ENCODE data around the gene SSRP1. TPM values are rescaled to one million over a fixed set of nuclear protein-coding genes. Genes with fewer than 3 reads are reported as not detected.

The SSRP1 gene
- total and polyA plus RNA-seq, 9 of the 15 experiments (the other 6 are each of a cell fraction or from before 2014, with no cell fraction given): 91.1 to 416 (median 245) TPM

DNA sequence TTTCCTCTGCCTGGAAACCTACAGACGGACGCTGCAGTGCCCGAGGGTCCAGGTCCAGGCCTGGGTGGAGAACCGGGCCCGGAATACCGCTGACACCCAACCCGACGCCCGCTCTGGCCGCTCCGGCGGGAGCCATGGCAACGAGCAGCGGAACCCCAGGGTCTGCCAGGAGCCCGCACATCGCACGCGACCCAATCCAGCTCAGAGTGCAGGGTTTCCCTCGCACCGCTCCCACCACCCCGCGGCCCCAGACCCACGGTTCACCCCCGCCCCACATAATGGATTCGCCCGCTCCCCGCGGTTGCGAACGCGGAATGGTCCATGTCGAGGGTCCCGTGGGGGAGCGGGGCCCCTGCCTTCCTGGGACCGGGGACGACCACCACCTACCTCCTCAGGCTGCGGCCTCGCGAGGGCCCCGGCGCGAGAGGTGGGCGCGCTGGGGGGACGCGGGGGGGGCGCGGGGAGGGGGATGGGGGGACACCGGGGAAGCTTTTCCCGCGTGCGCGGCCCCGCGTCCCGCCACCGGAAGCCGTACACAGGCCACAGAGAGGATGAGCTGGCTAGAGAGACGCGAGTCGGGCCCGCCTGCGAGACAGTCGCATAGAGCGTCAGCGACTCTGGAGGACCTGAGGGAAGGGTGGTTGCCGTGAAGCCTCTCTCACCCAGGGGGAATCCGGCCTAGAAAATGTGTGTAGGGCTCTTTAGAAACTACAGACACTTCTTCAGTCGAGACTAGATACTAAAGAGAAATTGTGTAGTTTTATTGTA lies at the start of gene SSRP1 (continued):
- TF ChIP-seq, protein P1, sequence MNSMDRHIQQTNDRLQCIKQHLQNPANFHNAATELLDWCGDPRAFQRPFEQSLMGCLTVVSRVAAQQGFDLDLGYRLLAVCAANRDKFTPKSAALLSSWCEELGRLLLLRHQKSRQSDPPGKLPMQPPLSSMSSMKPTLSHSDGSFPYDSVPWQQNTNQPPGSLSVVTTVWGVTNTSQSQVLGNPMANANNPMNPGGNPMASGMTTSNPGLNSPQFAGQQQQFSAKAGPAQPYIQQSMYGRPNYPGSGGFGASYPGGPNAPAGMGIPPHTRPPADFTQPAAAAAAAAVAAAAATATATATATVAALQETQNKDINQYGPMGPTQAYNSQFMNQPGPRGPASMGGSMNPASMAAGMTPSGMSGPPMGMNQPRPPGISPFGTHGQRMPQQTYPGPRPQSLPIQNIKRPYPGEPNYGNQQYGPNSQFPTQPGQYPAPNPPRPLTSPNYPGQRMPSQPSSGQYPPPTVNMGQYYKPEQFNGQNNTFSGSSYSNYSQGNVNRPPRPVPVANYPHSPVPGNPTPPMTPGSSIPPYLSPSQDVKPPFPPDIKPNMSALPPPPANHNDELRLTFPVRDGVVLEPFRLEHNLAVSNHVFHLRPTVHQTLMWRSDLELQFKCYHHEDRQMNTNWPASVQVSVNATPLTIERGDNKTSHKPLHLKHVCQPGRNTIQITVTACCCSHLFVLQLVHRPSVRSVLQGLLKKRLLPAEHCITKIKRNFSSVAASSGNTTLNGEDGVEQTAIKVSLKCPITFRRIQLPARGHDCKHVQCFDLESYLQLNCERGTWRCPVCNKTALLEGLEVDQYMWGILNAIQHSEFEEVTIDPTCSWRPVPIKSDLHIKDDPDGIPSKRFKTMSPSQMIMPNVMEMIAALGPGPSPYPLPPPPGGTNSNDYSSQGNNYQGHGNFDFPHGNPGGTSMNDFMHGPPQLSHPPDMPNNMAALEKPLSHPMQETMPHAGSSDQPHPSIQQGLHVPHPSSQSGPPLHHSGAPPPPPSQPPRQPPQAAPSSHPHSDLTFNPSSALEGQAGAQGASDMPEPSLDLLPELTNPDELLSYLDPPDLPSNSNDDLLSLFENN (IDR thresholded peaks at IDR 0.05; ENCODE audit: low read depth in 2 of 2, low read length in 2 of 2): peak in 1 of 2 experiments; percentile 68; a peak in 1 of 4 replicates
- TF ChIP-seq, protein P2, sequence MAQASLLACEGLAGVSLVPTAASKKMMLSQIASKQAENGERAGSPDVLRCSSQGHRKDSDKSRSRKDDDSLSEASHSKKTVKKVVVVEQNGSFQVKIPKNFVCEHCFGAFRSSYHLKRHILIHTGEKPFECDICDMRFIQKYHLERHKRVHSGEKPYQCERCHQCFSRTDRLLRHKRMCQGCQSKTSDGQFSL (CRISPR knock-in tag; IDR thresholded peaks at IDR 0.05): peak; percentile 92
- TF ChIP-seq, protein P2 (tag; IDR thresholded peaks at IDR 0.05): peak in 1 of 2 experiments; percentile 87; a peak in 2 of 4 replicates
- TF ChIP-seq ZNF707 (CRISPR knock-in tag; conservative IDR thresholded peaks at IDR 0.05) (no peak), RFX5 (IDR thresholded peaks at IDR 0.05; ENCODE audit: low read depth, low read length) (no peak), RAD21 (CRISPR knock-in tag; conservative IDR thresholded peaks at IDR 0.05 in 1 of 2, IDR thresholded peaks at IDR 0.05 in 1 of 2) (no peak), TGIF2 (CRISPR knock-in tag; IDR thresholded peaks at IDR 0.05) (no peak), HNRNPK (IDR thresholded peaks at IDR 0.05; ENCODE audit: low read depth, low read length, poor library complexity, severe bottlenecking) (no peak), JUND (IDR thresholded peaks at IDR 0.05; ENCODE audit: borderline replicate concordance, low read depth, low read length) (peak; percentile 56; the same call in 1 of the 2 replicates), JUND (tag; IDR thresholded peaks at IDR 0.05; ENCODE audit: borderline replicate concordance, low read depth, low read length) (no peak), POLR2B (IDR thresholded peaks at IDR 0.05; ENCODE audit: low read depth, partially characterized antibody) (peak; percentile 26), LEF1 (IDR thresholded peaks at IDR 0.05) (no peak), LARP7 (IDR thresholded peaks at IDR 0.05) (no peak)
- TF ChIP-seq, protein P3, sequence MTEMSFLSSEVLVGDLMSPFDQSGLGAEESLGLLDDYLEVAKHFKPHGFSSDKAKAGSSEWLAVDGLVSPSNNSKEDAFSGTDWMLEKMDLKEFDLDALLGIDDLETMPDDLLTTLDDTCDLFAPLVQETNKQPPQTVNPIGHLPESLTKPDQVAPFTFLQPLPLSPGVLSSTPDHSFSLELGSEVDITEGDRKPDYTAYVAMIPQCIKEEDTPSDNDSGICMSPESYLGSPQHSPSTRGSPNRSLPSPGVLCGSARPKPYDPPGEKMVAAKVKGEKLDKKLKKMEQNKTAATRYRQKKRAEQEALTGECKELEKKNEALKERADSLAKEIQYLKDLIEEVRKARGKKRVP (CRISPR knock-in tag; IDR thresholded peaks at IDR 0.05): no peak
- TF ChIP-seq, protein P4, sequence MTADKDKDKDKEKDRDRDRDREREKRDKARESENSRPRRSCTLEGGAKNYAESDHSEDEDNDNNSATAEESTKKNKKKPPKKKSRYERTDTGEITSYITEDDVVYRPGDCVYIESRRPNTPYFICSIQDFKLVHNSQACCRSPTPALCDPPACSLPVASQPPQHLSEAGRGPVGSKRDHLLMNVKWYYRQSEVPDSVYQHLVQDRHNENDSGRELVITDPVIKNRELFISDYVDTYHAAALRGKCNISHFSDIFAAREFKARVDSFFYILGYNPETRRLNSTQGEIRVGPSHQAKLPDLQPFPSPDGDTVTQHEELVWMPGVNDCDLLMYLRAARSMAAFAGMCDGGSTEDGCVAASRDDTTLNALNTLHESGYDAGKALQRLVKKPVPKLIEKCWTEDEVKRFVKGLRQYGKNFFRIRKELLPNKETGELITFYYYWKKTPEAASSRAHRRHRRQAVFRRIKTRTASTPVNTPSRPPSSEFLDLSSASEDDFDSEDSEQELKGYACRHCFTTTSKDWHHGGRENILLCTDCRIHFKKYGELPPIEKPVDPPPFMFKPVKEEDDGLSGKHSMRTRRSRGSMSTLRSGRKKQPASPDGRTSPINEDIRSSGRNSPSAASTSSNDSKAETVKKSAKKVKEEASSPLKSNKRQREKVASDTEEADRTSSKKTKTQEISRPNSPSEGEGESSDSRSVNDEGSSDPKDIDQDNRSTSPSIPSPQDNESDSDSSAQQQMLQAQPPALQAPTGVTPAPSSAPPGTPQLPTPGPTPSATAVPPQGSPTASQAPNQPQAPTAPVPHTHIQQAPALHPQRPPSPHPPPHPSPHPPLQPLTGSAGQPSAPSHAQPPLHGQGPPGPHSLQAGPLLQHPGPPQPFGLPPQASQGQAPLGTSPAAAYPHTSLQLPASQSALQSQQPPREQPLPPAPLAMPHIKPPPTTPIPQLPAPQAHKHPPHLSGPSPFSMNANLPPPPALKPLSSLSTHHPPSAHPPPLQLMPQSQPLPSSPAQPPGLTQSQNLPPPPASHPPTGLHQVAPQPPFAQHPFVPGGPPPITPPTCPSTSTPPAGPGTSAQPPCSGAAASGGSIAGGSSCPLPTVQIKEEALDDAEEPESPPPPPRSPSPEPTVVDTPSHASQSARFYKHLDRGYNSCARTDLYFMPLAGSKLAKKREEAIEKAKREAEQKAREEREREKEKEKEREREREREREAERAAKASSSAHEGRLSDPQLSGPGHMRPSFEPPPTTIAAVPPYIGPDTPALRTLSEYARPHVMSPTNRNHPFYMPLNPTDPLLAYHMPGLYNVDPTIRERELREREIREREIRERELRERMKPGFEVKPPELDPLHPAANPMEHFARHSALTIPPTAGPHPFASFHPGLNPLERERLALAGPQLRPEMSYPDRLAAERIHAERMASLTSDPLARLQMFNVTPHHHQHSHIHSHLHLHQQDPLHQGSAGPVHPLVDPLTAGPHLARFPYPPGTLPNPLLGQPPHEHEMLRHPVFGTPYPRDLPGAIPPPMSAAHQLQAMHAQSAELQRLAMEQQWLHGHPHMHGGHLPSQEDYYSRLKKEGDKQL (CRISPR knock-in tag; IDR thresholded peaks at IDR 0.05; ENCODE audit: borderline replicate concordance): no peak

Measured in K562 (cell line).